RCC 7860 (cell line): ENCODE measurements around the gene FCRL5.
A peak's percentile ranks its signal among the peaks of the same experiment; 100 is the strongest.

Source experiments
- DNase-seq: peaks from one replicate; pipeline ENCODE4 v3.0.0-alpha.2; 2015; ENCODE audit warnings: low spot score
- FAIRE-seq: peaks from 2 replicates; lab custom pipeline; 2012; peaks lifted over from hg19 to GRCh38; lab: Jason Lieb, UNC

Gene FCRL5

DNA sequence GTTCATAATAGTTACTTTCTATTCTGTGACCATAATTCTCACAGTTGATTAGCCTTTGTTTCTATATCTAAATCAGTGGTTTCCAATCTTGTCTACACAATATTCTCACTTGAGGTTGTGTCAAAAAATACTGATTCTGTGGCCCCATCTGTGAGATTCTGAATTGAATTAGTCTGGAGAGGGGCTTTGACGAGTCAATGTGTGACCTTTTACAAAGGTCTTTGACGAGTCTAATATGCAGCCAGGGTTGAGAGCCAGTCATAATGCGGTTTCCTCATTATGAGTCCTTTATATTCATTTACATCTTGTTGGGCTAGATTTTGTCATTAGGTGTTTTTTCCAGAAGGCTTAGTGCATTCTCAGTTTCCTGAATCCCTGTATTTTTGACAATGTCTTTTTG lies 19.7 kb downstream of the FCRL5 start:
- FAIRE-seq = no peak
- no peak for DNase-seq

DNA sequence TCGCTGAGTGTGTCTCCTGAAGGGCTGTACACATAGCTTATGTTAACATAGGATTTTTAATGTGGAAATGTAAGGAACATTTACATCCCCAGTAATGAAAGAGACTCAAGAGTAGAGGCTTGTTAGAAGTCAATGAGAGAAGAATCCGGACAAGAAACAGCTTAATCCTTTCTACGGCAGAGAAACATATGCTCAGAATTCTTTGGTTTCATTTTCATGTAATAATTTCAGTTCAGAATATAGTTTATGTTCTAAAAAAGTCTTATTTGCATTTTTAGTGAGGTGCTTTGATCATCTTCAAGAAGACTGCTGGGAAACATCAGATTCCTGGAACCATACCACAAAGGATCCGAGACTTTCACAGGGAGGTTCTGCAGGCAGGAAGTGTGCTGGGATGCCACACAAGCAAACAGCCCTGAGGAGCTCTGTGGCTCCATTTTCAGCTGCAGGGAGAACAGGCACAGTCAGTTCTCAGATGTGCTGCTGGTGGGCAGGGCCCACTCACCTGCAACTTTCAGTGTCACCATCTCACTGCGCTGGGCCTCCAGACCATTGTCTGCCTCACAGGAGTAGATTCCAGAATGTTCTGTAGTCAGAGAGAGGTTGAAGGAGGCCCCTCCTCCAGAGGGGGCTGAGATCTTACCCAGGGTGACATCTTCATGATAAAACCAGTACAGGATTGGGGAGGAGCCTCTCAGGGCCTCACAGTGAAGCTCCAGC lies 28.4 kb downstream of the FCRL5 start:
- DNase-seq = no peak
- FAIRE-seq = no peak

DNA sequence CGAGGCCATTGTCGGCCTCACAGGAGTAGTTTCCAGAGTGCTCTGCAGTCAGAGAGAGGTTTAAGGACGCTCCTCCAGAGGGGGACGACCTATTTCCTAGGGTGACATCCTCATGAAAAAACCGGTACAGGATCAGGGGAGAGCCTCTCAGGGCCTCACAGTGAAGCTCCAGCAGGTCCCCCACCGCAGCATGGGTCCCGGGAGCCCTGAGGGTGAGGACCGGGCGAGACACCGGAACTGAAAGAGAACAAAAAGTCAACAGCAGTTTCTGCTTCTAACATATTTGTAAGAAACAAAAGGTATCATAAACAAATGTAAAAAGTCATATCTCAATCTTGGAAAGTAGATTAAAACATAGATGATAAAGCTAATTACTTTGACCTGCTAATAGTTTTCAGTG lies 31.3 kb downstream of the FCRL5 start:
- DNase-seq (no peak), FAIRE-seq (no peak)

DNA sequence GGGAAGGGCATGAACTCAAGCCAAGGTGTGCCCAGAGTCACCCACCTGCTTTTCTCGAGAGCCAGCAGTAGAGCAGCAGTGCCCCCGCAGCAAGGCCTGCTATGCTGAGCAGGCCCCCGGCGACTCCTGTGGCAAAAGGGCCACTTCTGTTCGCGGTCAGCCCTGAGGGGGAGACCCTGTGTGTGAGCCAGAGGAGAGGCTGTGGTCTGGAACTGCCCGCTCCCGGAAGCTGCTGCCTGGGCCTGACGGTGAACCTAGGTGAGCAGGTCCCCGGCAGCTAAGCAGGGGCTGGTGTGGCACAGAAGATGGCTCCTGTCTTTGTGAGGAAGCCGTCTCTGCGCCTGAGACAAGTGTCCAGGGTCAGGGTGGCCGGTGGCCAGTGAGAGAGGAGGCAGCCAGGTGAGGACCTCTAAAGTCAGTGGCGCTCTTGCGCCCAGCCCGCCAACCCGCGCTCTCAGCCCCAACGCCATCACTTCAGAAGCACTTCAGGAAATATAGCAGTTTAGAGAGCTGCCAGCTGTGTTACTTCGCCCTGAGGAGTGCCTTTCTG lies 31.9 kb downstream of the FCRL5 start:
- no peak for DNase-seq
- no peak for FAIRE-seq

DNA sequence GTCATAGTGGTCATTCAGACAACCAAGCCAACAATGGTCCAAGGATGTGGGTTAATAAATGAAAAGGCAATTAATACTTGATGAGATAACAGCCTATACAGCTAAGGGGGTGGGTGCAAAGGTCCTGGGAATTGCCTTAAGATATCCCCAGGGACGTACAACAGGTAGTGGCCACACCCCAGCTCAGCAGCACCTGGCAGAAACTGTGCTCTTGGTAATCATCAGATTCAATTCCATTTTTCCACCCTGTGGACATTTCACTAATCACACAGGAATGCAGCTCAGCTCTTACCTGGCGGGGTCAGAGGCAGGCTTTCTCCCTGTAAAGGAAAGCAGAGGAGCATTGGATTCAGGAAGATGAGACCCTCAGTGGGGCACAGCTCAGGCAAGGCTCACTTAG lies 32.9 kb downstream of the FCRL5 start:
- DNase-seq (no peak), FAIRE-seq (no peak)

DNA sequence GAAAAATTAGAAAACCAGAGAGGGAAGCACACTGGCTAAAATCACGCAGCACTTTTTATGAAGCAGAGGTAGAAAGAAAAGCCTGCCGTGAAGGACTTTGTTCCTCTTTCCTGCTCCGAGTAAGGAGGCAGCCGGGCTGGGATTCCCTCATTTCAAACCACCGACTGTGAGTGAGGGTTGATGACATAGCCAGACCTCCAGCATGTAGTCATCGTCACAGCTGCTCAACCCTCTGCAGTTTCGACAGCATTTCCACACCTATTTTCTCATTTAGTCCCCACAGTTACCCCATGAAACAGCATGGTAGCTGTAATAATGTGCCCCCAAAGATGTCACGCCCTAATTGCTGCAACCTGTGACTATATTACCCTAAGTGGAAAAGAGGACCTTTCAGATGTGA lies 35.3 kb downstream of the FCRL5 start:
- no peak for FAIRE-seq

DNA sequence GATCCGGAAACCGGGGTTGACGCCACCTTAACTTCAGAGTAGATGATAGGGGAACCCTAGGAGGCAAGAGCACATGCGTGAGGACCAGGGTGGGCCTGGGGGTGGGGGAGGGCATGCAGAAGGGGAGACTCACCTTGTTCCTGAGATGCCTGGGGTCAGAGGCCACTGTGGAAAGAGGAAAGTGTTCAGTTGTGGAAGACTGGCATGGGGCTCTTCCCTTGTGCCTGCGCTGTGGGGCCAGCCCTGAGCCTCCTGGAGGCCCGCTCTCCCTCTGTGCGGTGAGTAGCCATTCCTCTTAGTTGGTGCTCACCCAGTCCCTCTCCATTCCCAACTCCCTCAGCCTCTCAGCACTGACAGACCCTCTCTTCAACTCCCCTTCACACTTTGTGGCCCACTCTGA lies 36.6 kb downstream of the FCRL5 start:
- FAIRE-seq (no peak), DNase-seq (no peak)

More for the DNA sequence above, 35.3 kb downstream of the FCRL5 start:
- no peak for DNase-seq

DNA sequence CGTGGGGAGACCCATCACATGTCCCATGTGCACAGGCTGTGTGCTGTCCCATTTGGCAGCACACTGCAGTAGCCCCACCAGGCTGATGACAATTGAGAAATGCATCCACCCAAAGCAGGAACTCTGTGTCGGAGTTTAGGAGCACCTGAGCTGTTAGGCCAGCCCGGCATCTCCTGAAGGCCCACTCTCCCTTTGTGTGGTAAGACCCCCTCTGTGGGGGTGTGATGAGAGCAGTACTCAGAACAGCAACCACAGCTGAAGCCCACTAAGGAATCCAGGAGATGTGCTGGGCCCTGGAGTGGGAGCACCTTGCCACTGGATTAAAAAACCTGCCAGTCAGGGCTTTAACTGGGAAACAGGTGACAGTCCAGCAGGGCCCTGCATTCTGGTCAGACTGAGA lies 37.2 kb downstream of the FCRL5 start:
- DNase-seq (no peak), FAIRE-seq (no peak)

DNA sequence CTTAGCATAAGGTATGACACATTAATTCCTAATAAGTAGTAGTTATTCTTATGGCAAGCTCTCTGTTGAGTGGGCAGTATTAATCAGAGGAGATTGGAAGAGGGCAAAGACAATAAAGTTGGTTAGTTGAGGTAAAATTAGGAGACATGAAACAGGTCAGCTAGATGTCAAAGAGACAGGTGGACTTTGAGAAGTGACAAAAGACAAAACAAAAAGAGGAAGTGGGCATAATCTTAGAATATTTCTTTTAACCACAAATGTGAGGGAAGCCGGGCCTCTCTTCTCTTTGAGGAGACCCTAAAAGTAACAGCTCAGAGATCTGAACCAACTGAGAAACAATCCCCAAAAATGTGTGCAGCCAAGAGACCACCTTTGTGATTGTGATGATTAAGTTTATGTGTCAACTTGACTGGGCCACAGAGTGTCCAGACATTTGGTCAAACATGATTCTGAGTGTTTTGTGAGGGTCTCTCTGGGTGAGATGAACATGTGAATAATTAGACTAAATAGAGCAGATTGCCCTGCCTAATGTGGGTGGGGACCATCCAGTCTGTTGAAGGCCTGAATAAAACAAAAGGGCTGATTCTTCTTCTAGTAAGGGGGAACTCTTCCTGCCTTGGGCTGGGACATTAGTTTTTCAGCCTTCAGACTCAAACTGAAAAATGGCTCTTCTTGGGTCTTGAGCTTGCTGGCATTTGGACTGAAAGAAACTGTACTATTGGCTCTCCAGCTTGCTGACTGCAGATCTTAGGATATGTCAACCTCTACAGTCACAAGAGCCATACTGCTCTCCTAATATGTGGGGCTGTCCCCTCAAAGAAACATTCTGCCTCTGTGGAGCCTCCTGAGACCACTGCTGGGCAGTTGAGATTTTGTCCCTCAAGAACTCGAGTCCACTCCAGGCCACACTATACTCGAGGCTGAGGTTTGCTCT lies 40.0 kb downstream of the FCRL5 start:
- FAIRE-seq (no peak), DNase-seq (no peak)

DNA sequence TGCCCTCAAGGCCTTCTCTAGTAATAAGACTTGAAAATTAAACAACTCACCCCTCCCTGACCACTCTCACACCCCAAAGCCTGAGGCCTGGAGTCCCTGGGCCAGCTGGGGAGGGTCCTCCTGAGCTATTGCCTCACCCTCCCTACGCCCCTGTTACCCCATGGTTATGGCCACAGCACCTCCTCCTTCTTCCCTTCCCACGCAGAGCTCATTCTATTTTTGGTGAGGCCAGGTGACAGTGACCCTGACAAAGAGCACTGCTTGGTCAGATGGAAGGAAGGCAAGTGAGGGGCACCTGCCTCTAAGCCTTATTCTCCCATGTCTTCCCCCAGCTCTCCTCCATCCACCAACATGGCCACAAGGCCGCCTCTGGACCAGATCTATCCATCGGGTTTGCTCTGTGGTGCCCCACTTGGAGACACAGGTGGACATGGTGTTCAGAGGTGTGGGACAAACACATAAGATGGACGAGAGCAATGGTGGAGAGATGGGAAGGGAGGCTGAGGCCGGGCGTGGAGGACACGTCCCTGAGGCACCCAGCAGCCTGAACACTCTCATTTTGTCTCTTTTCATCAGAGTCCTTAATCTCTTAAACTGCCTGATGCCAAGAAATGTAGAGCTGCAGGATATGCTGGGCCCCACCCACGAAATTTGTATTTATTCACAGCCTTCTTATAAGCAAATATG lies 42.6 kb downstream of the FCRL5 start:
- DNase-seq (no peak), FAIRE-seq (no peak)

DNA sequence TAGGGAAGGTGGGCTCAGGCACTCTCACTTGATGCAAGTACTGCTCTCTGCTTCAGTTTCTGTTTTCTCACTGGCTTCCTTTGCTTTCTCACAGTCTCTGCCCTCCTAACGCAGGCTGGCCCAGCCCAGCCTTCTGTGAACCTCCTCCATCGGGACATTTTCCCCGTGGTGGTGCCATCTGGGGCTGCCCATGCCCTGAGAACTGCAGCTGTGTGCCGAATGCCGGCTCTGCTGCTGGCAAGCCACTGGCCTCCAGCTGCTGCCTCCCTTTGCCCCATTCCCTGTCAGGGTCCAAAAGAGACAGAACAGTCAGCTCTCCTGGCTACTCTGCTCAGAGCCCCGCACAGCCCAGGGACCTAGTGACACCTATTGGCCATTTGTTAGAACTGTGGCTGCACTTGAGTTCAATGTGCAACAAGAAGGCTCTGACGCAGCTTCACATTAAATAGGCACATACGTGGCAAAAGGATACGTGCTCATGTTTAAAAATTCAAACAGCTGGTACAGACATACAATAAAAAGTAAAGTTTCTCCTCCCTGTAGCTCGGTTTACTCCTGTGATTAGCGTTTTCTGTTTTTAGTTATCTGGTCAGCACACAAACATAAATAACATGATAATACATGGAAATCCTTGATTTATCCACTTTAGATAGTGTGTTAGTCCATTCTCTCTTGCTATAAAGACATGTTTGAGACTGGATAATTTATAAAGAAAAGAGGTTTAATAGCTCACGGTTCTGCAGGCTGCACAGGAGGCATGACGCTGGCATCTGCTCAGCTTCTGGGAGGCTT lies 46.6 kb downstream of the FCRL5 start:
- peak; percentile 15 for DNase-seq
- no peak for FAIRE-seq

DNA sequence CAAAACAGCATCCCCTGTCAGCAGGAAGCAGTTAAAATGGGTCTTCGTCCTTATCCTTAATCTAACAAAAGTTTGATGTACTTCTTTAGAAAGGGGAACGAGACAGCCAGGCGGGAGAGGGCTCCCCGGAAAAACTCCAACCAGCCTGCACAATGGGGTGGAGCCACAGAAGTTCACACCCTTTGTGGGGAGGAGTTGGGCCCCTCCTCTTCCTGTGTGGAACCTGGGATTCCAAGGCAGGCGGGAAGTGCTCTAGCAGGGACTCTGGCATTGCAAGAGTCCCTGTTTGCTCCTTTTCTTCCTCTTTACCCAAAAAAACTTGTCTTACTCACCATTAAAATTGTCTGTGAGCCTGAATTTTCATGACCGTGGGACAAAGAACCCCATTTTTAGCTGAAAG lies 47.7 kb downstream of the FCRL5 start:
- no peak for FAIRE-seq
- DNase-seq = no peak

DNA sequence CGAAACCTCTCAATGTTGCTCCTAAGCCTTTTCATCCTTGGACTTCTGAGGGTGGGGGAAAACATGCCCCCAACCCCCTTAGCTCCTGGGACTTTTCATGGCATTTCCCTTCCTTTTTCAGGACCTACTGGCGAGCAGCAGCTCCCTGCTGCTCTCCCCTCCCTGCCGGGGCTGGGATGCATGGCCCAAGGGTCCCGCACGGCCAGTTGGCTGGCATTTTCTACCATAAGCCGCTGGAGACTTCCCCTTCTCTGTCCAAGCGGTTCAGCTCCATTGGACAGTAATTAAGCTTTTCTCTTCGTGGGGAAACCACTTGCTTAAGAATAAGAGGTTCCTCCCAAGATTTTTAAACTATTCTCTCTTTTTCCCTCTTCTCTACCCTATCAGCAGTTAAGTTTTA lies 52.8 kb downstream of the FCRL5 start:
- no peak for DNase-seq

DNA sequence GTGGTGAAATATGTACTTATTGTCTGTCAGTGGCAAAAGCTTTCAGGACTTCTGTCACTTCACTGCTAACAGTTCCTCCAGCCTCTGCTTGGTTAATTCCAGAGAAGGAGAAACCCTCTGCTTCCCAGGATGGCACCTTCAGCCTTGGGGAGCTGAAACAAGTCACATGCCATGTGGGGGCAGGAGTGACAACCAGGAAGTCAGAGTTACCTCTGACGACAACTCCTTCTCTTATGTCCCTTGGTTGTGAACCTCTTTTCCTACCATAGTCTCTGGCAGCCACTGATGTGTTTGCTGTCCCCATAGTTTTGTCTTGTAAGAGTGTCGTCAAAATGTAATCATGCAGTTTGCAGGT lies 53.6 kb downstream of the FCRL5 start:
- FAIRE-seq = no peak
- DNase-seq = no peak

More for the DNA sequence above, 52.8 kb downstream of the FCRL5 start:
- FAIRE-seq = no peak

DNA sequence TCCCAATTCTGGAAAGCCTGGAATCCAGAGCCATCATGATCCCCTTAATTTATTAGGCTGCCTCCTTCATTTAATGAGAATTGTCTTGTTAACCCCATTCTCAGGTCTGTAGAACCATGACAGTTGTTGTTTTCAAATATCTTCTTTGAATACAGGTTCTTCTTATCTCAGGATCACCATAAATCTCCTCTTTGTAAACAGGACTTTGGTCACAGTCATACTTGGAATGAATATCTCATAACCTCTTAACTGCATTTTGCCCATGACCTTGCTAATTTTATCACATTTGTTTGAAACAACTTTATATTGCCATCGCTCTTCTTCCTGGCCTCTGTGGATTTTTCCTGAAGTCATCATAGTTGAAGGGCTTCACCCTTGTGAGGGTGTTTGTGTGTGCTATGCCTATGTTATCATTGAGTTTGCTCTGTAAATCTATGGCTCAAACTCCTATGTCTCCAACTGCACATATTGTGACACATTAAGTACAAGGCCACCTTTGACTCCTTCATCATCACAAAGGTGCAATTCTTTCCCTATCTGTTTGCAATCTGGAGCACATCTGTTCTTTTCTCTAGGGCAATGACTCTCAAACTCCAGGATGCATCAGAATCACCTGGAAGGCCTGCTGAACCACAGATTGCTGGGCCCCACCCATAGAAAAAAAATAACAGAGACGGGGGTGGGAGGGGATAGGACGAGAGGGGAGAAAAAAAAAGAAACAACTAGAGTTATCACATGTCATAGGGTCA lies 54.2 kb downstream of the FCRL5 start:
- no peak for FAIRE-seq
- no peak for DNase-seq

DNA sequence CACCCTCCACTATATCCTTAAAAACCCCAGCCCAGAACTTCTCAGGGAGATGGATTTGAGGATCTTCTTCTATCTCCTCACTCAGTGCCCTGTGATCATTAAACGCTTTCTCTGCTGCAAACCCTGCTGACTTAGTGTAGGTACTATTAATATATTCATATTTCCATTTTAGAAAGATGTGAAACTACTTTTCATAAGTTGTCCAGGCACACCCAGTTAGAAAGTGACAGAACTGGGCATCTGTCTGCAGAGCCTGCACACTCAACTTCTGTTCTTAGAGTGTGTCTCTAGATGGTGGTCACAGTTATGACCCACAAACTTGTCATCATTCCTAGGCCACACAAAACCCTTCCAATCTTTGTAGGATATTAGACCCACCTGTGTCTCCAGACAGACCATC lies 55.0 kb downstream of the FCRL5 start:
- FAIRE-seq (no peak), DNase-seq (no peak)

DNA sequence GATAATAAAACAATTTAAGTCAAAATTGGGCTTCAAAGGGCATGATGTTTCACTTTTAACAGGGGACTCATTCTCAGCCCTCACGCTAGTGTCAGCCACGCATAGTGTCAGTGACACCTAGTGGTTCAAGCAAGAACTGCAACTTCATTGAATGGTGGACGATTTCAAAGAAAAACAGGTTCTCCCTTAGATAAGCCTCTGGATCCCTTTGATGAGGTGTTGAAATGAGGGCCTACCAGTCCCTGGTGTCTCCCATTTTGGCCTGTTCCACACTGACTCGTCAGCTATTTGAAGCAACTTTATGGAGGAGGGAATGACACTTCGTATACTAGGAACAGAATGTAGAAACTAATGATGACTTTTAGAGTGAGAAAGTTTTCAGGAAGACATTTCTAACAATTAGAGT lies 56.2 kb downstream of the FCRL5 start:
- peak; percentile 13 for DNase-seq
- peak; percentile 57 for FAIRE-seq

DNA sequence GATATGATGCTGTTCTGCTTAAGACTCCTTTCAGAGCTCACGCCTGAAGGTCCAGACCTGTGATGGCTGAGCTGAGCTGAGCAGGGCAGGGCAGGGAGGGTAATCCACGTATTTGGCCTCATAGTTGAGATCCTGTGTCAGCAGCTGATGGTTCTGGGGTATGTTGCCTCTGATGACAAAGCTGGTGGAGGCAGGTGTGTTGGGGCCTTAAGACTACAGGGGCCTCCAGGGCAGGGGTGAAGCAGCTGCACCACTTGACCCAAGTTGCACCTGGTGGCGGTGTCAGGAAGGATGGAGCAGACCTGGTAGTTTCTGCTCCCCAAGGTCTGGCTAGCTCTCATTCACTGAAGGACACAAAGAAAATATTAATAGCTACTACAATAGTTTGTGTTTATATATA lies 57.0 kb downstream of the FCRL5 start:
- FAIRE-seq (no peak), DNase-seq (no peak)

DNA sequence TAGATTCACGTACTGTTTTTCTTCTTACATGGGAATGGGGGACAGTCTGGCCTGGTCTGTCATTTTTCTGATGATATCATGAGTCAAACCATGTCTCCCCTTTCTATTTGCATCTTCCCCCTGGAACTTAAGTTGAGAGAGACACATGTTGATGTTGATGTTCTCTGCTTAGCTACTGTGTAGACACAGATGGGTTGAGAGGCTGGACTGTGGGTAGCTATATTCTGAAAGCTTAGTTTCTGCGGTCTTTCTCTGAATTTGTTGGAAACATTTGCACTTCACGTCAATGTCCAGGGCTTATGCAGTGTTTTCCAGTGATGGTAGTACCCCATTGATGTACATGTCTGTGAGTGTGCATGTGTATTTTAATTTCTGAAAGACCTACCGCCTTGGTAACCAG lies 58.2 kb downstream of the FCRL5 start:
- no peak for FAIRE-seq
- DNase-seq = no peak
